NCI-H1417 (cell line): ENCODE results near the gene TRPM8.
"Not testable (repeated sequence)": the region's sequence is repeated elsewhere in the genome, so short reads cannot be mapped to it uniquely, and the experiment has no call there.

Source experiments
- DNase-seq, 3 experiments: peaks; one replicate each; lab custom pipeline; 2025; lab: John Stamatoyannopoulos, UW

Gene TRPM8

DNA sequence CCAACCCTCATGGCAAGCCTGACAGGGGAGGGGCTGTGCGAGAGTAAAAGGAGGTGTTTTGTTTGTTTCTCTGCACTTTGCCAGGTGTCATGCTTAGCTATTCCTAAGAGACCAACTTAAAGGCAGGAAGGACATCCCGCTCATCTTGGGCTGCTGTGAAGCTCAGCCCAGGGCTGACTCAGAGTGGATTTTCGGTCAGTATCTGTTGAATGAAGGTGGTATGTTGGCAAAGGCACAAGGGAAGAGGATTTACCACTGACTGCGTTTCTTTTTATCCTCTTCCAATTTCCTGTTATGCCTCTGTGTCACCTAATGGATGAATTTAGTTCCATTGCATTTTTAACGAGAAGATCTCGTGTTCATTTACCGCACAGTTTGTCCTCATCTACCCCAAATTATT, 18.9 kb downstream of the TRPM8 start:
- DNase-seq, result peak in 1 of 3 experiments; percentile 1

DNA sequence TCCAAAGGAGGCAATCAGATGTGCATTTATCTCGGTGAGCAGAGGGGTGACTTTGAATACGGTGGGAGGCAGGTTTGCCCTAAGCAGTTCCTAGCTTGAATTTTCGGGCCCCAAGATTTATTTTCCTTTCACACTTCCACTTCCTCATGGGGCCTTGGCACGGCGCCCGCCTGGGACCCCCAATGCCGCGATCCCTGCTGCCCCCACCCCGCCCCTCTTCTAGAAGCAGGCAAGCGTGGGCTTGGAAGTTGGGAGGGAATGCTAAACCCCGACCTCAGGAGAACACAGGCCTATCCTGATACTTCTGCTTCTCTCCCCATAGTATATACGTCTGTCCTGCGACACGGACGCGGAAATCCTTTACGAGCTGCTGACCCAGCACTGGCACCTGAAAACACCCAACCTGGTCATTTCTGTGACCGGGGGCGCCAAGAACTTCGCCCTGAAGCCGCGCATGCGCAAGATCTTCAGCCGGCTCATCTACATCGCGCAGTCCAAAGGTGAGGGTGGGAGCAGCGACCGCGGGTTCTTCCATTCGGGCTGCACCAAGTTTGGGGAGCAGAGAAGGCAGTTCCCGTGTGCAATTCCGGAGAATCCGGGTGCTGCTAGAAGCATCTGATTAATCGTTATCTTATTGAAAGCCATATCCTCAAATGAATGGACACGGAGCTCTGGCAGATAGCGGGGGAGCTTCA, 21.6 kb downstream of the TRPM8 start:
- DNase-seq, result no peak

DNA sequence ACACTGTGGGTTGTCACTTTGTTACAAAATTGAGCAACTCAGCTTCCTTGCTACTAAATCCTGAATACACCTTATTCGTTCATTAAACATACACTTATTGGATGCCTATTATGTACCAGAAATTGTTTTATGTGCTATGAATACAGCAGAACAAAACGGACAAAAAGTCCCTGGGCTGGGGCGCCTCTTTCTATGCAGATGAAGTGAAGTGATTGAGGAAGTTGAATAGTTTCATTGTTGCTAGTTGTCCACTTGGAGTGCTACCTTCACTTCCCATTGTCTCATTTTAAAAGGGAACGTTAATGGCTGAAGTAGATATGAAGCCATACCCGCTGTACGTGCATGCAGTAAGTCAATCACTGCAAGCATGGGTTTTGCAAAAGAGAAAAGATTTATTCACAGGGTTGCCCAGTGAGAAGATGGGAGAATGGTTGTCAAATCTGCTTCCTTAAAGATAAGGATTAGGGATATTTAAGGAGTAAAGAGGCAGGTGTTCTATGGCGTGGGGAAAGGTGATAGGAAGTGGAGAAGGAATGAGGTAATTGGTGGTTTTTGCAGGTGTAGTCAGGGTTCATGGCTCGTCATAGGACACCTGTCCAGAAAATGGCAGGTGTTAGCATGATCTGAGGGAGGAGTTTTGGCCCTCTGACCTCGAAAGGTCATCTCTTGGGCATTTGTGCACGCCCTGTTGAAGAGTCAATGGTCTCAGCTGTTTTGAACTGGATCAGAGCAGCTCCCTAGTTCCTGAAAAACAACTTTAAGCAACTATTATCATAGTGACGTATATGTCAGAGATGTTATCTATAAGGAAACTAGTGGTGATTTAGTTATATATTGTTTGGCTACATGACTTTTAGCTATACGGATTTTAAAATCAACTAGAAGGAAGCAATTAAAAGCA, 23.5 kb downstream of the TRPM8 start:
- DNase-seq, result peak; percentile 16 to 43 (median 42)

DNA sequence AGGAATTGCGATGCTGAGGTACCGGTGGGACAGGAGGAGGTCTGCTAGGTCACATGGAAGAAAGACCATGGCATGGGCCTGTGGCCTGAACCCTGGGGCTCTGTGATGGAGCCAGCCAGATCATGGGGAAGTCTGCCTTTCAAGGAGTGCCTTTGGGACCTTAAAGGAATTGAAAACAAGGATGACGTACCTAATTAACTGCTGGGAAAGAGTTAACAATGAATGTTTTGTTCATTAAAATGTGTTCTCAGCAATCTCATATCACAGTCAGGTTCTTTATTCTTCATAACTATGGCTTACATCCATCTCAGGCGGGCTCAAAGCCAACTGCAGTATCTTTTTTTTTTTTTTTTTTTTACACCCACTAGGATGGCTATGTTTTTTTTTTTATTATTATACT, 25.6 kb downstream of the TRPM8 start:
- DNase-seq, result no peak

DNA sequence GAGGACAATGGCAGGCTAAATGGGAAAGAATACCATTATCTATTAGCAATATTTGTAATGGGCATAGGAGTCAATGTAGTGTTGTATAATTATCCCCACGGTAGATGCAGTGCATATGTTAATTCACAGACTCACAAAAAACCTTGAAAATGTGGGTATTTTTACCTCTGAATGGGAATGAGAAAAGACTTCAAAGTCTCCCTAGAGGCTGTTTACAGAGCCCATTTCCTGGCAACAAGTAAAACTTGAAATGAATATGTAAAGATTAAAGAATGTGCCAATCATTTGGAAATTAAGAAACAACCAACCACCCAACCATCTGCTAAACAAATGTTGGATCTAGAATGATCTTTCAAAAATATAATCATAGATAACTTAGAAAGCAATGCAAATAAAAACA, 27.1 kb downstream of the TRPM8 start:
- DNase-seq, result no peak

DNA sequence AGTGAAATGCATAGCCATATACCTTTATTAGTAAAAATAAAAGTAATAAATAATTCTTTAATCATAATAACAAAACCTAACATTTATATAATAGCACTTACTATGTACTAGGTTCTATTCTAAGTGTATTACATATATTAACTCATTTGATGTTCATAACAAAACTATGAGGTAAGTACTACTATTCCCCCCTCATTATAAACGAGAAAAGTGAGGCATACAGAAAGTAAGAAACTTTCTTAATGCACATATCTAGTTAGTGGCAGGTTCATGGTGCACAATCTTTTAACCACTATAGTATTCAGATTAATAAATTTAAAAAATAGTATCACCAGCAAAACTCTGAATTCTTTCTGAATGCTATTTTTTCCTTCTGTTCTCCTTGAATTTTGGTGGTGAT, 27.5 kb downstream of the TRPM8 start:
- DNase-seq, result no peak

DNA sequence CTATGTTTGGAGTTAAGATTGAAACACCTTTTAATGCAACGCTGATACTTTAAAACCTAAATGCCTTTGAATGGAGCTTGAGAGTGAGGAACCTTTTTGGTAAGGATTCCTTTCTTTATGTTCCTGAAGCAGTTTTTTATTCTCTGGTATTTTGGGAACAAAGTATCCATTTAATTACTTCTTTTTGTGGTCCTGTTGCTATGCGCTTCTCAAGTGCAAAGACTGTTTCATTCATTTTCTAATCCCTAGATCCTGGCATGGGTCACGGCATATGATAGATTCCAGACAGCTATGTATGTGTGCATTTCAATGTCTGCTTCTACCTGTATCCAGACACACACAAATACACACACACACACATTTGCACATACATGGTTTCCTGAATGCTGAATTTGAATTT, 28.0 kb downstream of the TRPM8 start:
- DNase-seq, result no peak

DNA sequence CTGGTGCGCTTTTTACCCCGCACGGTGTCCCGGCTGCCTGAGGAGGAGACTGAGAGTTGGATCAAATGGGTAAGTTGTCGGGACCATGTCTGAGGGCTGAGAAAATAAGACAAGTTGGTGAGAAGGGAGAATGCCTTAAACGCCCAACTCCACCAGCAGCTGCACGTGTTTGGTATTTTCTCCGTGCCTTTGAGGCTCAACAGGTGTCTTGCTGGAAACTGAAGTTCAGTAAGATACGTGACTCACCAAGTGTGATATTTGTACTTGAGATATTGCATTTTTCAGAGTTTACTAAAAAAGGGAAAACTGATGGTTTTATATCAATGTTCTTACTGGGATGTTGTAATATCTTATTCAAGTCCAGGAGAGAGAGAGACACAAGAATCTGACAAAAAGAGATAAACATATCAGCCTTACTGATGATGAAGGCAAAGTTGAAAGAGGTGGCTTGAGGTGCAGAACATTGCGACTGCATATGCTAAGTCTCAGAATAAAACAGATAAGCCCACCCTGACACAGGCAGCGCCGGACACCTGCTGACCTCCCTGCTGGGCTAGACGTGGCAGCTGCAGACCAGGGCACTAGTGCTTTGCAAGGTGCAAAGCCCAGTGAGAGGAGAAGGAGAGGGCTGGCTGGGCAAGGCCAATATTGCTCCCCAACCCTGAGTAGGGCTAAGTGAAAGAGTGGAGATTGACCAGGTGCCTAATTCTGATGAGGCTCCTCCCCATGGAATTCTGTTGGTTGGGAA, 33.1 kb downstream of the TRPM8 start:
- no peak for DNase-seq

DNA sequence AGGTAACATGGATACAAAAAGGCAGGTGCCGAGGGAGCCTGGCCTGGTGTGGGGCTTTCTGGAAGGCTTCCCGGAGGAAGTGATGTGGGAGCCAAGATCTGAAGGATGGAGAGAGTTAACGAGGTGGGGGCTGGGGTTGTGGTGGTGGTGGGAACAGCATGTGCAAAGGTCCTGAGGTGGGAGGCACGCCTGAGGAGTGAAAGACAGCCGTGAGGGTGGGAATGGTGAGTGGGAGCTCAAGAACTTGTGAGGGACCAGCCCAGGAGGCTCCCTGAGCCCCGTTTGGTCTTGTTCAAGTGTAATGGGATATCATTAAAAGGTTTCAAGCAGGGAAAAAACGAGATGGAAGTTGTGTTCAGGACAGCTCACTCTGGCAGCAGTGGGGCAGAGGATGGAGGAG, 35.2 kb downstream of the TRPM8 start:
- no peak for DNase-seq

DNA sequence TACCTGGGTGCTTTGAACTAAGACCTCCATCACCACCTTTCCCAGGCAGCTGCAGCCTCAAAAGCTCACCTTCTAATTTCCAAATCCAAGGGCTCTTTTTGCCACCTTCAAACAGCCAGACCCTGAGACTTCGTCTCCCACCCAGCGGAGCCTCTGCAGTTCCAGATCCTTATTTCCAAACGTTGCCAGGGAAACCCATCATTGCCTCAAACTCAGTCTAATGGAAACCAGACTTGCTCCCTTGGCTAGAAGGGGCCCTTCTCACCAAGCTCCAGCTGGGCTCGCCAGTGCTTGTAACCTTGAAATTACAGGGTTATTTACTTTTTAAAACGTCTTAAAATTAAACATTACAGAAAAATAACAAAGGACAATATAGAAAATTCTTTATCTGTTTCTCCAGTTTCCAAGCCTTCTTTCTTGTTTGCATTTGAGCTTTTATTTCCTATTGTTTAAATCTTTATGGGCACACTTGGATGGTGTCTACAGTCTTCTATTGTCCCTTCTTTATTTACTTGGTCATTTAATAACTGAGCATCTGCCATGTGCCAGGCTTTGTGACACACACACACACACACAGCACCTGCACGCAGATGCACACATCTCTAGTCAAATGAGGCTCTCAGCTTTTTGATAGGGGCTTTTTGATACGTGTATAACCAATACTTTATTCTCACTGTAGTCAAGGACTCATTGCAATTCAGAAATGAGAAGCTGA, 36.1 kb downstream of the TRPM8 start:
- peak; percentile 42 to 90 (median 64) for DNase-seq

DNA sequence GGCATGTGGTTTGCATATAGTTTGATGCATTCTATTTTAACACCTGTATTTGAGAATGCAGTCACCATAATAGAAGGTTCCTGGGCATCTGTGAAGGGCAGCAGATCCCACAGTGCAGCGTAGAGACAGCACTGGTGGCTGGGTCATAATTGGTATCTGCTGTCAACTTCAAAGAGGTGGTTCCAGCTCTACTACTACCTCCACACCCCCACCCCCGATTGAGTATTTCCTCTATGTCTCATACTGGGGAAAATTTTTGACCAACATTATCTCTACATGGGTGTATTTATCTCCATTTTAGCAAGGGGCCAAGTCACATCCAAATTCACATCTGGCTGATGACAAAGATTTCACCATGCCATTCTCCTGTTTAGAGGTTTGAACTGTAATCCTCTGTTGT, 43.0 kb downstream of the TRPM8 start:
- no peak for DNase-seq

DNA sequence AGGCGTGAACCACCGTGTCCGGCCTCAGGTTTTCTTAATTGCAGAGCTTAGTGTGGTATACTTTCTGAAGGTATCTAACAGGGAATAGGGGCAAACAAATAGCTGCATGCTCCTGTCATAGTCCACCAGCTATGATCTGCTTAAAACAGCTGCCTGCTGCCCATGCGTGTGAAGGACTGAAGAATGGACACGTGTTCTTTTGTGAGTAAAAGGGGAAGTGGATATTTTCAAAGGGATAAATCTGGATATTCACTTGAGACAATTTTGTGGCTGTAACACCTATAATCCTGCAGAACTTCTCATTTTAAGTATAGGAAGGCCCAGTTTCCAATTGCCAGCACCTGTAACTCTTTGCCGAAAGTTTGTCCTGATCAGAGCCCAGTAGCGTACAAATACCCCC, 44.7 kb downstream of the TRPM8 start:
- DNase-seq, result no peak

DNA sequence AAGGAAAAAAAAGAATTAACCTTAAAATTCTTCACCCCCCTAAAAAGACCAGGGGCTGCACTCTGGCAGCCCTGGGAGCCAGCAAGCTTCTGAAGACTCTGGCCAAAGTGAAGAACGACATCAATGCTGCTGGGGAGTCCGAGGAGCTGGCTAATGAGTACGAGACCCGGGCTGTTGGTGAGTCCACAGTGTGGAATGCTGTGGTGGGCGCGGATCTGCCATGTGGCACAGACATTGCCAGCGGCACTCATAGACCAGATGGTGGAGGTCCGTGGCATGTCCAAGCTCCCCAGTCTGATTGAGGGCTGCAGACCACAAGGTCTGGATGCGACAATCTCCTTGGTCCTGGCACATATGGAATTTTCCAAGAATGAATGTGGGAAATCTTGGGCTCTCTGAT, 47.4 kb downstream of the TRPM8 start:
- no peak for DNase-seq

DNA sequence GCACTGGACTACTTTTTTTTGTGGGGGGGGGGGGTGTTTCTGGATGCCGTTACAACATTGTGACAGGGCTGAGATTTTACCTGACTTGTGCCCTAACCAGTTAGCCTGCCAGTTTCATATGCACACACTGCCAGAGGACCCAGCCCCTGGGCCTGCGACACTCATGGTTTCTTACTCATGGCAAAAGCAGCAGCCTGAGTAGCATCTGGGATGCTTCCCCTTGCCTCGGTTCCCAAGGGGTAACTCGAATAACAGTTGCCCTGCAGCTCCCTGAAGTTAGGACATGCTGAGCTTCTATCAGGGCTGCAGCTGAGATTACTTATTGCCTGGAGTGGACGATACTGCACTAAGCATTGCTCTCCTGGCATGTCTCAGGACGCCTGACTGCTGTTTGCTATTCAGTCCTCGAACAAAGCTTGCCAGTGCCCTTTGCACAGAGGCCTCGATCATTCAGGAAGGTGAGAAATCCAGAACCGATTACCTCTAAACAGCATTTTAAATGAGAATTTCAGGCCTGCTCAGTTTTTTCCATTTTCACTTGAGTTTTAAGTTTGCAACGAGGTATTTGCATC, 47.9 kb downstream of the TRPM8 start:
- DNase-seq, result no peak

DNA sequence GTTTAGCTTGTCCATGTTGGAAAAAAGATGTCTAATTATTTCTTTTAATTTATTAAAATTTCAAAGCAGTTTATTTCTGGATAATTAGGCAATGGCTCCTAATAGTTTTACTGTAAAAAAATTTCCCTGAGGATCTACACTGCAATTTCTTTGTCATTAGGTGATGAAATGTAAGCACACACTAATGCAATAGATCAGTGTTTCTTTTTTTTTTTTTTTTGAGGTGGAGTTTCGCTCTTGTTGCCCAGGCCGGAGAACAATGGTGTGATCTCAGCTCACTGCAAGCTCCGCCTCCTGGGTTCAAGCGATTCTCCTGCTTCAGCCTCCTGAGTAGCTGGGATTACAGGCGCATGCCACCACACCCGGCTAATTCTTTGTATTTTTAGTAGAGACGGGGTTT, 48.5 kb downstream of the TRPM8 start:
- not testable (repeated sequence) for DNase-seq

DNA sequence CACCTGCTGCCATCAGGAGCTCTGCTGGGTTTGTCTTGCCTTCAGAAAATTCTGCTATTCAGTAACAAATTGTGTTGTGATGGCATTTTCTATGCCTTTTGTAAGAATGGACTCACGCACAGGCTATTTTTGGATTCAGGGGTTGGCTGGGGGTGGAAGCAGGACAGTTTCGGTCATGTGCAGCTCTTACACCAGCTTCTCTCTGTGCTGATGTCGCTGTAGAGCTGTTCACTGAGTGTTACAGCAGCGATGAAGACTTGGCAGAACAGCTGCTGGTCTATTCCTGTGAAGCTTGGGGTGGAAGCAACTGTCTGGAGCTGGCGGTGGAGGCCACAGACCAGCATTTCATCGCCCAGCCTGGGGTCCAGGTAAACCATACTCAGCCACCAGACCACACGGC, 49.2 kb downstream of the TRPM8 start:
- DNase-seq, result no peak

DNA sequence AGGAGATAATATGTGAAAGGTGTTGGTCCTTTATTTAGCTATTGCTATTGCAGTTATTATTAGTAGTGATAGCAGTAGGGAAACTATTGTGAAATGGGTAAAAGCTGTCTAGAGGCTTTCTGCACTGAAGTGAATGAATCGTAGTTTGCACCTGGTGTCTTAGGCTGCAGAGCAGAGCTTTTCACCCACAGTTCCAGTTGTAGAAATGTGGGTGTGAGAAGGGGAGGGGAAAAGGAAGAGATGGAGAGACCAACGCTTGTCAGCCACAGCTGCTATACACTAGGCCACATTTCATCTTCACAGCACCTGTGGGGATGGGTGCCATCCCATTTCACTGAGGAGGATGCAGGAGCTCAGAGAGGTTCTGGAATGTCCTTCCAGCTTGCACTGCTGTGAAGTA, 50.0 kb downstream of the TRPM8 start:
- no peak for DNase-seq

DNA sequence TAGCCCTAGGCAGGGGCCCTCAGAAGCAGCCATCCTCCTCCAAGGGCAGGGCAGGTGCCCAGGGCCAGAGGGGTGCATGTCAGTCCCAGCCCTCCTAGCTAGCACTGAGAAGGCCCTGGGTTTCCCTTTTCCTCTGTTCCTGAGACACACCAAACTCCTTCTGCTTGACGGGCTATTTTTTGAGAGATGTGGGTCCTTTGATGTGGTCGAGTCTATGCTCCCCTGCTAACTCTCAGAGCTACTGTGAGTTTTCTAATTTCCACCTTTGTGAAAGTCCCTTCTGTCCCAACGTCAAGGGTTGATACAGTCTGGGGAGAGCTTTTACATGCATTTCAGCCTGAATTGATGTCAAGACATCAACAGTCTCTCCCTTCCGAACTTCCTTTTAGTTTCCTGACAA, 51.4 kb downstream of the TRPM8 start:
- DNase-seq, result no peak

DNA sequence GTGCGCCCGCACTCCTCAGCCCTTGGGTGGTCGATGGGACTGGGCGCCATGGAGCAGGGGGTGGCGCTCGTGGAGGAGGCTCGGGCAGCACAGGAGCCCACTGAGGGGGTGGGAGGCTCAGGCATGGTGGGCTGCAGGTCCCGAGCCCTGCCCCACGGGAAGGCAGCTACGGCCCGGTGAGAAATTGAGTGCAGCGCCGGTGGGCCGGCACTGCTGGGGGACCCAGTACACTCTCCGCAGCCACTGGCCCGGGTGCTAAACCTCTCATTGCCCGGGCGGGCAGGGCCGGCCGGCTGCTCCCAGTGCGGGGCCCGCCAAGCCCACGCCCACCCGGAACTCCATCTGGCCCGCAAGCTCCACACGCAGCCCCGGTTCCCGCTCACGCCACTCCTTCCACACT, 55.3 kb downstream of the TRPM8 start:
- not testable (repeated sequence) for DNase-seq

DNA sequence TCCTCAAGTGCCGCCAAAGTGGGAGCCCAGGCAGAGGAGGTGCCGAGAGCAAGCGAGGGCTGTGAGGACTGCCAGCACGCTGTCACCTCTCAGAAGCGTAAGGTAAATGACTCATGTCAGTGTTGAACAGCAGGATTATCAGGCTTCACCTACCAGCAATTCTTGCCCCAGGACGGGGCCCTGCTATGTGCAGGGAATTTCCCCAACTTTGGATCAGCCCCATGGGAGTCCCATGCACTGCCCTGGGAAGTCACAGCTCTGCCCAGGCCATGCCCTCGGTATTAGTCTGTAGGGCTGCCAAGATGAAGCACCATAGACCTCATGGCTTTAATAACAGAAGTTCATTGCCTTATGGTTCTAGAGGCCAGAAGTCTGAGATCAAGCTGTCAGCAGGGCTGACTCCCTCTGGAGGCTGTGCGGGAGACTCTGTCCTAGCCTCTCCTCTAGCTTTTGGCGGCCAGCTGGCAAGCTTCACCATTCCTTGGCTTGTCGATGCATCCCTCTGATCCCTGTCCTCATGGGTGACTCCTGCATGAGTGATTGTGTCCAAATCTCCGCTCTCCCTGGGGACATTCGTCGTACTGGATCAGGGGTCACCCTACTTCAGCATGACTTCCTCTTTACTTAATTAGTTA, 55.9 kb downstream of the TRPM8 start:
- no peak for DNase-seq

DNA sequence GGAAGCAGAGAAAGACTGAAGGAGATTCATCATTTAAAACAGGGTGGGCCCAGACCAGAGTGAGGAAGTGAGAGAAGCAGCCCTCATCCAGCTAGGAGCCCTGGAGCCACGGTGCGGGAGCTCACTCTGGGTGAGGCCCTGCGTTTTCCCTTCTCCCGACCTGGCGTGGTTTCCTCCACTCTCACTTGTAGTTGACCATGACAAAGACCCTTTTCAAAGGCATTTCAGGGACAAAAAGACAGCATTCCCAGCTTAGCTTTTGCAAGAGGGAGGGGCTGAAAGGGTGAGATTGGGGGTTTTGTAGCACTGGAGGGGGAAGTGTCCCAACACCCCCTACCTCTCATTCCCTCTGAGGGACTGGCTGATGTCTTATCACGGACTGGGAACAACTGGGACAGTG, 56.6 kb downstream of the TRPM8 start:
- no peak for DNase-seq
